GM21529 (cell line): ENCODE data around the gene FOXN3.

Experiments
- ATAC-seq: cut with Tn5 transposase; IDR thresholded peaks from one replicate; pipeline ENCODE4 v1.9.1; 2021; ENCODE audit not compliant: unreplicated experiment

The FOXN3 gene

GRCh38 chr14:89365061-89365801 is 51.8 kb downstream of the FOXN3 start:
- ATAC-seq, result peak; percentile 95

DNA sequence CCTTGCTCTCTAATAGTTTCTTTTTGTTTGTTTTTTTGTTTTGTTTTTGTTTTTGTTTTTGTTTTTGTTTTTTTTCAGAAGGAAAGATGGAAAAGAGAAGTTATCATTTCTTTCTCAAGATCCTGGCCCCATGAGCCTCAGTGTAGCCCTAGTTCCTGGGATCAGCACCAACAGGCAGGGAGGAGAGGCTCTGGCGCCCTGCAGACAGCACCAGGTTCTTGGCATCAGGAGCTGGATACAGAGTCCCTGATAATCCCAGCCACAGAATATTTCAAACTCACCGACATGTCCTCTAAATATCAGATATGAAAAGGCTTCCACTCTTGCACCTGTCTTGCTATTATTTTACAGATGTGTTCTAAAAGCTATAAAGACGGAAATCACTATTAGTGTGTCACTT is 52.7 kb downstream of the FOXN3 start:
- ATAC-seq, result no peak

DNA sequence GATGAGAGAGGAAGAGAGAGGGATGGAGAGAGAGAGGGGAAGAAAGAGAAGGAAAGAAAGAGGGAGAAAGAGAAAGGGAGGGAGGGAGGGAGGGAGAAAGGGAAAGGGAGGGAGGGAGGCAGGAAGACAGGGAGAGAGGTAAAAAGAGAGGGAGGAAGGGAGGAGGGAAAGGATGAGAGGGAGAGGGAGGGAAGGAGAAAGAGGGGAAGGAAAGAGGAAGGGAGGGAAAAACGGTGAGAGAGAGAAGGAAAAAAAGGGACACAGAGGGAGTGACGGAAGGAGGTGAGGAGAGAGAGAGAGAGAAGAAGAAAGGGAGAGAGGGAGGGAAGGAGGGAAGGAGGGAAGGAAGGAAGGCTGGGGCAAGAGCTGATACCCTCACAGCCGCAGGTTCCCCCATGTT is 56.8 kb downstream of the FOXN3 start:
- no peak for ATAC-seq

DNA sequence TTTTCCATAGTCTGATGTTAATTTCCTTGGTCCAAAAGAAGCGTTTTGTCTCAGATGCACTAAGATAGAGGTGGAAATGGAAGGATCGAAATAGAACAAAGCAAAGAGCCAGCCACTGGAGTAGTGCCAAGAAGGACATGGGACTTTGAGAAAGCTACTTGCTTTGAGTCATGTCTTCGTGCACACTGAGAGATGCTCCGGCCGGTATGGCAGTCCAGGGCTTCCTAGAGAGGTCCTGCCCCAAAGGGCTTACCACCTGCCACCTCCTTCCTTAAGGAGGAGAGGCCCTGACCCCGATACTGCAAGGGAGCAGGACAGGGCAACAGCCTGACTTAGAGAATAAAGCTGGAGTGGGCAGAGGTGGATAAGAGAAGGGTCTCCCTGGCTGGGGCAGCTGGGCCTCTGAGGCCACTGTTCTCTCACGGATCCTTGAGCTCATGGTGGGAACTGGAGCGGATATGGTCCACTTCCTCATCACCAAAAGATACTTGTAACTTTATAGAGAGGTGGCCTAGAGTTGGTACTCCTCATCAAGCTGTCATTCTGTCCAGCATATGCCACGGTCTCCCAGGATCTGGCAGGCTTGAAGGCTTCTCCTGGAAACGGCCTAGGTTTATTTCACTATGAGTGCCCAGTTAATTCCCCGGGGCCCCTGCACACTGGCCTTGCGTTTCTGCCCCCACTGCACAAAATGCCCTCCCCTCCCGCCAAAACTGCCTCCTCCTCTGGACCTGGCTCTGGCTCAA is 57.4 kb downstream of the FOXN3 start:
- no peak for ATAC-seq

- ATAC-seq, result no peak
These were observed 59.3 kb downstream of the FOXN3 start for GRCh38 chr14:89357655-89358297.

- no peak for ATAC-seq
These were observed 60.1 kb downstream of the FOXN3 start for GRCh38 chr14:89356927-89357326.

DNA sequence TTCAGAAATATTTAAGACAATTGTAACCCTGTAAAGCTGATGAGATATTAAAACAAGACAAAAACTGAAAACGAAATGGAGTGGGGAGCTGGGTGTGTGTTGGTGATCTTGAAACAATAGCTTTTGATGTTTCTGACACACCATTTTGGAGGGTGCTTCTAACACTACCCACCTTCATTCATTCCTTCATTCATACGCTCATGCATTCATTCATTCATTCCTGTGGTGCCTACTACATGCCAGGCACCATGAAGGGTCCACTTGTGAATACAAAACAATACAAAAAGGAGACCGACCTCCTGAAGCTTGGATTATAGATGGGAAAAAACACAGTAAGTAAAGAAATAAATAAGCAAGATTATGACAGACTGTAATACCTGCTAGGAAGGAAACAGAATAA is 60.5 kb downstream of the FOXN3 start:
- ATAC-seq, result no peak

GRCh38 chr14:89353766-89354113 is 63.3 kb downstream of the FOXN3 start:
- no peak for ATAC-seq

- no peak for ATAC-seq
These were observed 63.9 kb downstream of the FOXN3 start for GRCh38 chr14:89352976-89353765.

GRCh38 chr14:89351516-89352404 is 65.3 kb downstream of the FOXN3 start:
- ATAC-seq, result peak; percentile 82

GRCh38 chr14:89351221-89351515 is 65.9 kb downstream of the FOXN3 start:
- no peak for ATAC-seq

DNA sequence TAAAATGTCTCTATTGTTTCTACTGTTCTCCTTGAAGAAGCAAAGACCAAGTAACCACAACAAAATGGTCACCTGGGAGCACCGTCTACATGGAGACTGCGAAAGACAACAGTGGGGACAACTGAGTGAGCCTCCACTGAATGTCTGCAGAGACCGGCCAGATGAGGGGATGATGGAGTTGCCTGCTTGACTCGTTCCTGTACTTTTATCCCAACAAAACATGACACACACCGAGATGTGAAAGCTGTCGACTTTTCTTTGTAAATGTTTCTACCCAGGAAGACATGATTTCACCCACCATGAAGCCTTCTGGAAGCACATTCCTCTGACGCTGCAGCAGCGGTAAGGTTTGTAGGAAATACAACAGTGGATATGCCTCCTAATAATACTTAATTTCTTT is 66.9 kb downstream of the FOXN3 start:
- ATAC-seq, result no peak

GRCh38 chr14:89349171-89350008 is 67.6 kb downstream of the FOXN3 start:
- ATAC-seq, result no peak

- no peak for ATAC-seq
These were observed 68.3 kb downstream of the FOXN3 start for GRCh38 chr14:89348722-89349121.

GRCh38 chr14:89347885-89348284 is 69.1 kb downstream of the FOXN3 start:
- ATAC-seq, result no peak

DNA sequence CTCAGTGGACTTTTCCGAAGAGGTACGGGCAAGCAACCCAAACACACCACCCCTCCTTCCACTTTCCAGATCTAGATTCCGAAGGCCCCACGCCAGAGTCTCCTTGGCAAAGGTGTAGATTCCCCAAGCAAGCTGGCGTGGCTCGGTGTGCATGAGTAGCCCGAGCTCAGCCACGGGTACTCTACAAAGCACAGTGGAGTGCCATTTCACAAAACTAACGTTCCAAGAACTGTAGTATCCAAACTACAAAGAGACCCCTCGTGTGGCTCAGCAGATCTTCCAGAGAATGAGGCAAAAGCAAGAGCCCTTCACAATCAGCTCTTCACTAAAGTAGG is 72.1 kb downstream of the FOXN3 start:
- no peak for ATAC-seq

DNA sequence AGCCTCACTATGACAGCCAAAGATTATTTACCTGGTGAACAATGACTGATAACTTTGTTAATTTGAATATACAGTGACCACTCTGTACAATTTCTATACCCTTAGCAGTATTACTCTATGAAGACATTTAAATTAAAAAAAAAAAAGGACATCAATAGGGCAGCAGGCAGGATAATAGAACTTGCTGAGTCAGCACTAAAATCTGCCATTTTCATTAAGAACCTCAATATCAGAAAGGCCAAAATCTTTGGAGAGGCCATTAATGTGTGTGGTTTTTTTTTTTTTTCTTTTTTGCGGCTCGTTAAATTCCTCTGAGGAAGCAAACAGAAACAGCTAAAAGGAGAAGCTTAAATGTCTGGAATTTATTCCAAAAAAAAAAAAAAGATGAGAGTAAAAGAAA is 73.7 kb downstream of the FOXN3 start:
- no peak for ATAC-seq

GRCh38 chr14:89342049-89342448 is 75.0 kb downstream of the FOXN3 start:
- no peak for ATAC-seq

DNA sequence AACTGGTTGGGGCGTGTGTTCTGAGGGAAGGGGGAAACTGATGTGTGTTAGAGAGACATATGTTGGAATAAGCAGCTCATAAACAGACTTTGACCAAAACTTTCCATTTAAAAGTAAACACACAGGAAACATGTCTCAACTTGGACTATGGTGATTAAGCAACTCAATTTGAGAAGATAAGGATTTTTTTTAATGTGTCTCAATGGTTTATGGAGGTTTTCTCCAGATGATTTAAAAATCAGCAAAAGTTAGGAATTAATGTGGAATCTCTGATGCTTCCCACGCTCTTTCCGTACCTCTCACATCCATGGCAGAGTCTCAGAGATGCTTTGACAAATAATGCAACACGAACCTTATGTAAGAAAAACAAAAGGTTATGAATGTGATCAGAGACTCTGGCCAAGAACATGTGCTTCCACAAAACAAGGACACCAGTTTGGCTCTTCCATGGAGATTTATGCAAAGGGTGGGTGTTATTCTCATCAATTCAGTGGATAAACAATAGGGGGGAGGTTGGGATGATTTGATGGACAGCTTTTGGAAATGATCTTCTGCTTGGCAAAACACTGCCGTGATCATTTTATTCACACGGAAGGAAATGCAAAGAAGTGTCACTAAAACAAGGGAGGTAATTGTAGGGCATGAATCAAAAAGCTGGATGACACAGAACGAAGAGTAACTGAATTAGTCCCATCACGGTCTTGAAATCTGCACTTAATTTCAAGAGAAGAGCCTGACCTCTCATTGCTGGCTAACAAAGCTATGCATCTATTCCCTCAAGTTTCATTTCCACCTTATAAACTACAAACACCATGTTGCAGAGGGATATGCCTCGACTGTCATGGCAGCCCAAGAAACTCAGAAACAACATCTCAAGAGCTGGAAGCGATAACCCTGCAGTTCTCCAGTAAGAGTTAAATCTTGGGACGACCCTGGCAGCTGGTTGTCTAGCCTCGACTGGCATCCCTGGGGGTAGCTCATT is 76.5 kb downstream of the FOXN3 start:
- ATAC-seq, result no peak
